MM.1S (cell line): ENCODE measurements around the gene XXYLT1.

ENCODE experiments used
- DNase-seq: peaks from one replicate; pipeline ENCODE4 v3.0.0-alpha.2; 2015
- H2AFZ ChIP-seq: fragments of 300-600 bp; sonication (generic); 2 replicates; pipeline ENCODE4 v1.6.0; 2016; ENCODE audit warnings: antibody characterized with exemption, low read length
- H3F3A ChIP-seq: fragments of 300-600 bp; sonication (generic); 2 replicates; pipeline ENCODE4 v1.6.1; 2016; ENCODE audit warnings: mild to moderate bottlenecking, antibody characterized with exemption, low read length, moderate library complexity, mixed read lengths; ENCODE audit not compliant: insufficient read depth
- H3K27ac ChIP-seq: fragments of 300-600 bp; sonication (generic); 2 replicates; pipeline ENCODE4 v1.5.1; 2016; ENCODE audit warnings: mild to moderate bottlenecking, low read length
- H3K27me3 ChIP-seq: fragments of 300-600 bp; sonication (generic); replicated peaks from 2 replicates; pipeline ENCODE4 v1.6.0; 2016; ENCODE audit warnings: low read length; ENCODE audit not compliant: insufficient read depth
- H3K36me3 ChIP-seq: fragments of 300-600 bp; sonication (generic); replicated peaks from 2 replicates; pipeline ENCODE4 v1.6.1; 2016; ENCODE audit warnings: mild to moderate bottlenecking, low read length, mixed read lengths; ENCODE audit not compliant: insufficient read depth
- H3K4me1 ChIP-seq: fragments of 300-600 bp; sonication (generic); 2 replicates; pipeline ENCODE4 v1.6.1; 2016; ENCODE audit warnings: low read length, mixed read lengths
- H3K4me2 ChIP-seq: fragments of 300-600 bp; sonication (generic); 2 replicates; pipeline ENCODE4 v1.6.0; 2016; ENCODE audit warnings: low read depth, low read length
- H3K4me3 ChIP-seq: fragments of 300-600 bp; sonication (generic); 2 replicates; pipeline ENCODE4 v1.5.1; 2016; ENCODE audit warnings: low read length, mixed read lengths
- H3K79me2 ChIP-seq: fragments of 300-600 bp; sonication (generic); 2 replicates; pipeline ENCODE4 v1.6.1; 2016; ENCODE audit warnings: mixed run types, low read length, mixed read lengths
- H3K9ac ChIP-seq: fragments of 300-600 bp; sonication (generic); 2 replicates; pipeline ENCODE4 v1.6.1; 2016; ENCODE audit warnings: low read length, mixed read lengths
- H3K9me2 ChIP-seq: fragments of 300-600 bp; sonication (generic); replicated peaks from 2 replicates; pipeline ENCODE4 v1.6.1; 2016; ENCODE audit warnings: mild to moderate bottlenecking, low read length, mixed read lengths; ENCODE audit not compliant: insufficient read depth
- H3K9me3 ChIP-seq: fragments of 300-600 bp; sonication (generic); replicated peaks from 2 replicates; pipeline ENCODE4 v1.6.1; 2016; ENCODE audit warnings: mild to moderate bottlenecking, low read length, mixed read lengths; ENCODE audit not compliant: insufficient read depth
- H4K20me1 ChIP-seq: fragments of 300-600 bp; sonication (generic); 2 replicates; pipeline ENCODE4 v1.6.1; 2016; ENCODE audit warnings: mild to moderate bottlenecking, low read length, moderate library complexity, mixed read lengths; ENCODE audit not compliant: insufficient read depth
- CTCF ChIP-seq: fragments of 300-600 bp; sonication (generic); IDR thresholded peaks from 2 replicates; pipeline ENCODE4 v1.5.1; 2016; ENCODE audit warnings: antibody characterized with exemption, low read length, mixed read lengths
- EZH2 ChIP-seq: fragments of 300-600 bp; sonication (generic); optimal IDR thresholded peaks from 2 replicates; pipeline ENCODE3; 2017; ENCODE audit warnings: low read depth, mild to moderate bottlenecking, antibody characterized with exemption, low read length, mixed read lengths
- EZH2phosphoT487 ChIP-seq: fragments of 300-600 bp; sonication (generic); IDR thresholded peaks from 2 replicates; pipeline ENCODE4 v1.6.1; 2018; ENCODE audit warnings: antibody characterized with exemption, low read length

The XXYLT1 gene

DNA sequence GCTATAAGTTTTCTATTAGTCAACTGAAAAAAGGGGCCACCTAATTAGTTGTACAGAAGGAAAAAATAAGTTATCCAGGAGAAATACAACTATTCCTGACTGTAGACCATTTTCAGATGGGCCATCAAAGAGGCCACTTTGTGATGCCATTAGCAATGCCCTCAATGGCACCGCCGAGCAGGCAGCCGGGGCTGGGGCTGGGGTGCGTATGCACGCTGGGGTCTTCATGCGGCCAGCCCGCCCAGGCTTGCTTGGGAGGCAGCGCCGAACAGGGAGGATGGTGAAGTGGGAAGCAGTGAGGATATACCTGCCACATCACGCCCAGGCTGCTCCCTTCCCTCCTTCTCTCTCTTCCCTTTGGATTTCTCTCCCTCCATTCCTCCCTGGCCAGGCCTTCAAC, 128.4 kb downstream of the XXYLT1 start:
- Histone ChIP-seq H3K4me1 (peaks cover 10% of the 10 kb centered on the region), H3K4me2 (no peak overlapping the region), H3K9ac (no peak overlapping the region), H3K36me3 (no peaks in the 10 kb centered on the region), H3K4me3 (no peak overlapping the region), H3K79me2 (no peaks in the 10 kb centered on the region), H3K27me3 (no peaks in the 10 kb centered on the region), H2AFZ (no peak overlapping the region), H3K27ac (no peak overlapping the region), H3F3A (peaks cover 11% of the 10 kb centered on the region; the same call in 1 of the 2 replicates), H3K9me3 (no peaks in the 10 kb centered on the region), H3K9me2 (no peaks in the 10 kb centered on the region), H4K20me1 (no peaks in the 10 kb centered on the region)
- TF ChIP-seq EZH2 (no peak), CTCF (no peak), EZH2phosphoT487 (no peak)
- DNase-seq, result no peak

DNA sequence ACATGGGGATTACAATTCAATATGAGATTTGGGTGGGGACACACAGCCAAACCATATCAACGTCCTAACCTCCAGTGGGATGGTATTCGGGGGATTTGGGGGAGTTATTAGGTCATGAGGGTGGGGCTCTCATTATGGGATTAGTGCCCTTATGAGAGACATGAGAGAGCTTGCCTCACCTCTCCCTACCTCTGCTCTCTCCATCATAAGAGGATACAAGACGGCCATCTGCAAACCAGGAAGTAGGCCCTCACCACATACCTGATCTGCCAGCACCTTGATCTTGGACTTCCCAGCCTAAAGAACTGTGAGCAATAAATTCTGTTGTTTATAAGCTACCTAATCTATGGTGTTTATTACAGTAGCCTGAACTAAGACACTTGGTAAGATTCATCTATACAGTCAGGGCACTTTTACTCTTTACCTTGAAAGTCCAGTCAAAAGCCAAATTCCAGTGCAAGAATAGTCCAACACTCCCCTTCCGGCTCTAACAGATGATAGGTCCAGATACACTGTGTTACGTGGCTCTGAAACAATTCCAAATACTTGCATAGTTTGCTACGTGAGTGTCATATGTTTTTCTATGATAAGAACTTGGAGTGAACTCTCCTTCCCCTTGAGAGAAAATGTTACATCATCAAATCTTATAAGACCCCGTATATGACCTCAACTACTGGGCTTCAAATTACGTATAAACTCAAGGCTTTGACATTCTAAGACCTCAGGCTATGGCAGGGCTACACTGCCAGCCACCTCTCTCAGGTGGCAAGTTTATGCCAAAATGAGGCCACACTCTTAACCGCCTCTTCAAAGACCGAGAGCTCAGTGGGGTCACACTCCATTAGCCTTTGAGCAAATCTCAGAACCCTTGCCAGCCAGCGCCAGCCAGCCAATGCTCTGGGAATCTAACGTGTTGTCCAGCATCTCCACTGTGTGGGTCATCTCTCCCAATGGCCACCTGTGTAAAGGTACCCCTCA, 129.9 kb downstream of the XXYLT1 start:
- Histone ChIP-seq H3K4me2 (no peak overlapping the region), H3K9me2 (no peaks in the 10 kb centered on the region), H3K4me1 (peaks cover 7% of the 10 kb centered on the region), H3K27me3 (no peaks in the 10 kb centered on the region), H3K36me3 (no peaks in the 10 kb centered on the region), H3K9ac (no peak overlapping the region), H3K27ac (no peak overlapping the region), H4K20me1 (no peaks in the 10 kb centered on the region), H3F3A (peaks cover 5% of the 10 kb centered on the region; the same call in 1 of the 2 replicates), H2AFZ (no peak overlapping the region), H3K79me2 (no peaks in the 10 kb centered on the region), H3K4me3 (no peak overlapping the region), H3K9me3 (no peaks in the 10 kb centered on the region)
- no peak for DNase-seq
- TF ChIP-seq CTCF (no peak), EZH2 (no peak), EZH2phosphoT487 (no peak)

GRCh38 chr3:195140410-195140809, 130.5 kb downstream of the XXYLT1 start:
- Histone ChIP-seq H3K36me3 (no peaks in the 10 kb centered on the region), H3K27me3 (no peaks in the 10 kb centered on the region), H3K27ac (no peak overlapping the region), H3K9me2 (no peaks in the 10 kb centered on the region), H3K4me2 (no peak overlapping the region), H3F3A (peaks cover 5% of the 10 kb centered on the region; the same call in 1 of the 2 replicates), H3K4me1 (peaks cover 7% of the 10 kb centered on the region), H3K79me2 (no peaks in the 10 kb centered on the region), H3K9me3 (no peaks in the 10 kb centered on the region), H2AFZ (no peak overlapping the region), H4K20me1 (no peaks in the 10 kb centered on the region), H3K9ac (no peak overlapping the region), H3K4me3 (no peak overlapping the region)
- TF ChIP-seq EZH2phosphoT487 (no peak), CTCF (no peak), EZH2 (no peak)
- no peak for DNase-seq
